H1 (cell line): ENCODE data around the gene GRIA1. TPM values are rescaled to one million over a fixed set of nuclear protein-coding genes. Genes with fewer than 3 reads are reported as not detected.

ENCODE experiments used
- POLR2AphosphoS5 ChIP-seq: IDR thresholded peaks from 2 replicates; pipeline ENCODE4 v1.6.1; 2011; ENCODE audit warnings: low read depth, low read length
- polyA plus RNA-seq, 7 experiments: library from polyadenylated mRNA; depleted of rRNA in 3 of 7; stranded (reverse) in 5 of 7; unstranded in 2 of 7; fragments of >200 nt in 5 of 7; fragments of 200-250 nt in 2 of 7; gene quantifications; 1 replicate in 5 of 7; 2 replicates in 1 of 7; 4 replicates in 1 of 7; pipeline versions ENCODE4 v1.2.1 to v1.2.3, GENCODE V29; 2011 to 2013; ENCODE audit warnings: missing spikeins in 2 of 7, mixed read lengths in 2 of 7
- total RNA-seq: library from RNA; stranded (reverse); fragmentation: NEBNext Ultra II Directional; extraction: Animal tissue kit (Norgen Biotek cat#: 25700); gene quantifications from 2 replicates; pipeline ENCODE4 v1.2.1, GENCODE V29; 2021

The GRIA1 gene
- total and polyA plus RNA-seq, 2 of the 8 experiments (the other 6 are each of a cell fraction or from before 2014, with no cell fraction given), result 0.97 to 2.5 TPM

GRCh38 chr5:153793699-153794098 lies 303.2 kb downstream of the GRIA1 start (continued):
- TF ChIP-seq POLR2AphosphoS5, result no peak
- TF ChIP-seq, all 59 proteins: peak for 0
